CD14-positive monocyte (primary cell): ENCODE data around the gene MLXIP. TPM values are rescaled to one million over a fixed set of nuclear protein-coding genes. Genes with fewer than 3 reads are reported as not detected.
A peak's percentile ranks its signal among the peaks of the same experiment; 100 is the strongest.

ENCODE experiments used
- DNase-seq, 3 donors: peaks; one replicate each; pipeline ENCODE4 v3.0.0-alpha.2; 2011 to 2022
- H2AFZ ChIP-seq: 2 replicates; pipeline ENCODE4 v1.6.0; 2012; ENCODE audit warnings: mild to moderate bottlenecking, low read depth, low read length, inconsistent platforms; ENCODE audit not compliant: insufficient read depth, poor library complexity, severe bottlenecking
- H3K27ac ChIP-seq, 2 donors: 1 replicate in 1 of 2; 2 replicates in 1 of 2; pipeline ENCODE4 v1.5.1; 2012 to 2013; ENCODE audit warnings: low read length in 2 of 2, control low read depth in 1 of 2, inconsistent platforms in 1 of 2, low read depth in 1 of 2, mild to moderate bottlenecking in 1 of 2
- H3K27me3 ChIP-seq, 2 donors: one replicate each; pipeline versions ENCODE4 v1.6.0 to v1.6.1; 2011 to 2013; ENCODE audit warnings: low read length in 2 of 2; ENCODE audit not compliant: control insufficient read depth in 2 of 2, insufficient read depth in 2 of 2
- H3K36me3 ChIP-seq, 2 donors: replicated peaks in 1 of 2; 1 replicate in 1 of 2; 2 replicates in 1 of 2; pipeline versions ENCODE4 v1.5.1 to v1.6.1; 2012 to 2013; ENCODE audit warnings: low read length in 2 of 2, control low read depth in 1 of 2, inconsistent platforms in 1 of 2, mild to moderate bottlenecking in 1 of 2; ENCODE audit not compliant: insufficient read depth in 2 of 2, control insufficient read depth in 1 of 2
- H3K4me1 ChIP-seq, 2 donors: 1 replicate in 1 of 2; 2 replicates in 1 of 2; pipeline versions ENCODE4 v1.5.1 to v1.6.1; 2012 to 2013; ENCODE audit warnings: low read length in 2 of 2, control low read depth in 1 of 2, inconsistent platforms in 1 of 2, mild to moderate bottlenecking in 1 of 2, moderate library complexity in 1 of 2; ENCODE audit not compliant: insufficient read depth in 2 of 2, control insufficient read depth in 1 of 2
- H3K4me2 ChIP-seq: replicated peaks from 2 replicates; pipeline ENCODE3; 2012; ENCODE audit warnings: low read length, moderate library complexity, mild to moderate bottlenecking; ENCODE audit not compliant: poor library complexity, severe bottlenecking; ENCODE audit errors: extremely low read depth
- H3K4me3 ChIP-seq, 3 experiments: fragments of 200-600 bp in 1 of 3; sonication (generic) in 1 of 3; replicated peaks in 1 of 3; 1 replicate in 2 of 3; 2 replicates in 1 of 3; pipeline ENCODE4 v1.5.1; 2011 to 2013; ENCODE audit warnings: low read length in 3 of 3, mild to moderate bottlenecking in 3 of 3, control low read depth in 2 of 3, low read depth in 2 of 3, inconsistent platforms in 1 of 3, moderate library complexity in 1 of 3
- H3K79me2 ChIP-seq: 2 replicates; pipeline ENCODE4 v1.6.0; 2012; ENCODE audit warnings: mild to moderate bottlenecking, control low read depth, inconsistent platforms, low read length, moderate library complexity; ENCODE audit not compliant: insufficient read depth
- H3K9ac ChIP-seq: 2 replicates; pipeline ENCODE4 v1.6.0; 2017; ENCODE audit warnings: low read length, mild to moderate bottlenecking; ENCODE audit not compliant: insufficient read depth, poor library complexity, severe bottlenecking
- H3K9me3 ChIP-seq, 2 donors: replicated peaks in 1 of 2; 1 replicate in 1 of 2; 2 replicates in 1 of 2; pipeline versions ENCODE4 v1.5.1 to v1.6.1; 2012 to 2013; ENCODE audit warnings: low read length in 2 of 2, control low read depth in 1 of 2; ENCODE audit not compliant: control insufficient read depth in 1 of 2, insufficient read depth in 1 of 2
- H4K20me1 ChIP-seq: 2 replicates; pipeline ENCODE4 v1.6.0; 2012; ENCODE audit warnings: mild to moderate bottlenecking, low read length, control low read depth, moderate library complexity; ENCODE audit not compliant: insufficient read depth
- H3K27ac Mint-ChIP-seq, 7 donors: one replicate each; pipeline ENCODE4 v1.8.0; 2020; ENCODE audit warnings: mild to moderate bottlenecking in 7 of 7, mixed read lengths in 7 of 7, moderate library complexity in 6 of 7, inconsistent platforms in 2 of 7
- H3K27me3 Mint-ChIP-seq, 3 donors: one replicate each; pipeline ENCODE4 v1.8.0; 2021 to 2022; ENCODE audit warnings: low read depth in 3 of 3, mild to moderate bottlenecking in 3 of 3, mixed read lengths in 3 of 3, moderate library complexity in 3 of 3, inconsistent platforms in 1 of 3
- H3K36me3 Mint-ChIP-seq, 2 donors: one replicate each; pipeline ENCODE4 v1.8.0; 2020; ENCODE audit warnings: mixed read lengths in 2 of 2, inconsistent platforms in 1 of 2, mild to moderate bottlenecking in 1 of 2
- H3K4me1 Mint-ChIP-seq: one replicate; pipeline ENCODE4 v1.8.0; 2020; ENCODE audit warnings: mild to moderate bottlenecking, mixed read lengths
- H3K4me3 Mint-ChIP-seq, 2 donors: one replicate each; pipeline ENCODE4 v1.8.0; 2020; ENCODE audit warnings: mild to moderate bottlenecking in 2 of 2, mixed read lengths in 2 of 2, moderate library complexity in 1 of 2
- H3K9me3 Mint-ChIP-seq, 7 donors: one replicate each; pipeline ENCODE4 v1.8.0; 2020 to 2022; ENCODE audit warnings: mixed read lengths in 7 of 7, mild to moderate bottlenecking in 6 of 7, moderate library complexity in 6 of 7, inconsistent platforms in 2 of 7
- CTCF ChIP-seq: fragments of 200-600 bp; IDR thresholded peaks from one replicate; pipeline ENCODE4 v1.8.0; 2022; ENCODE audit warnings: antibody characterized with exemption, mild to moderate bottlenecking
- WGBS: methylation state at CpG from one replicate; pipeline ENCODE4 v1.1.5; 2013; ENCODE audit warnings: missing lambda C conversion rate; ENCODE audit not compliant: insufficient coverage; 5-methylcytosine and 5-hydroxymethylcytosine counted together
- intact Hi-C, 2 donors: fragments of 100-400 bp; cut with micrococcal nuclease; formaldehyde crosslinking; loops; one replicate each; pipeline versions ENCODE4 v1.15.0 to v1.15.1; 2023
- polyA plus RNA-seq, 3 donors: library from polyadenylated mRNA; depleted of rRNA in 1 of 3; unstranded in 2 of 3; stranded (reverse) in 1 of 3; fragments of 300-500 nt in 2 of 3; fragments of >200 nt in 1 of 3; fragmentation: Illumina TruSeq in 2 of 3; gene quantifications; 1 replicate in 2 of 3; 2 replicates in 1 of 3; pipeline ENCODE4 v1.2.3, GENCODE V29; 2012 to 2021

MLXIP gene
- polyA plus RNA-seq, 3 donors, result 4.5 to 44.8 (median 4.6) TPM

DNA sequence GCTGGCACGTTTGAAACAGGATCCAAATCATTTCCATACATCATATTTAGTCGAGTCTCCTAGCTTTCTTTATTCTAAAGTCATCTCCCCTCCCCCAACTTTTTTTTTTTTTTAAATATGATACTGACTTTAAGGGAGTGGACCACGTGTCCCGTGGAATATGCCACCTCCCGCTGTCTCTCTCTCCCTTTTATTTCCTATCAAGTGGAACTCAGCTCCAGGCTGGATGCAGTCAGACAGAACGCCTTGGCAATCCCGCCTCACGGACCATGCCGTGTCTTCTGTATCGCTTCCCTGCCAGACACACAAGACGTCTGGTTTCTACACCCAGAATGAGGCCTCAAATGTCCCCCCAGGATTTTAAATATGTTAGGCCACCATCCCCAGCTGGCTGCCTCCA lies 35.6 kb upstream of the MLXIP start:
- Mint-ChIP-seq H3K36me3 (peaks cover 0 to 46% of the 10 kb centered on the region in 2 donors), H3K4me1 (no peaks in the 10 kb centered on the region), H3K27me3 (peaks cover 0 to 3% (median 2%) of the 10 kb centered on the region in 3 donors), H3K4me3 (no peak overlapping the region), H3K9me3 (no peaks in the 10 kb centered on the region), H3K27ac (peak overlapping the region in 1 of 7 donors; percentile 63)
- Histone ChIP-seq H3K4me3 (no peak overlapping the region), H3K9ac (no peak overlapping the region), H2AFZ (no peak overlapping the region), H3K27ac (no peak overlapping the region), H3K4me2 (no peak overlapping the region), H3K4me1 (no peaks in the 10 kb centered on the region), H3K9me3 (no peaks in the 10 kb centered on the region), H3K36me3 (no peaks in the 10 kb centered on the region), H3K27me3 (no peaks in the 10 kb centered on the region), H4K20me1 (no peaks in the 10 kb centered on the region), H3K79me2 (no peaks in the 10 kb centered on the region)
- DNase-seq, result no peak
- no peak for TF ChIP-seq CTCF
- WGBS, result 97% methylated on average over 8 of the region's 11 CpGs
- intact Hi-C loops, result no loop called here

DNA sequence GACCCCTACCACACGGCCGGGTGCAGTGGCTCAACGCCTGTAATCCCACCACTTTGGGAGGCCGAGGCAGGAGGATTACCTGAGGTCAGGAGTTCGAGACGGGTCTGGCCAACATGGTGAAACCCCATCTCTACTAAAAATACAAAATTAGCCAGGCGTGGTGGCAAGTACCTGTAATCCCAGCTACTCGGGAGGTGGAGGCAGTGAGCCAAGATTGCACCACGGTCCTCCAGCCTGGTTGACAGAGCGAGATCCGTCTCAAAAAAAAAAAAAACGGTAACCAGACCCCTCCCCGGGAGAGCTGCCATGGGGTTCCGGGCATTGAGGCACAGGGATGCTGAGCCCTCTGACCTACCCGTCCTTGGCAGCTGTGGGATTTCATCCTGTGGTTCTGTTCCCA lies 35.1 kb upstream of the MLXIP start:
- Histone ChIP-seq H3K9ac (no peak overlapping the region), H3K27ac (no peak overlapping the region), H3K79me2 (no peaks in the 10 kb centered on the region), H2AFZ (no peak overlapping the region), H3K36me3 (no peaks in the 10 kb centered on the region), H4K20me1 (no peaks in the 10 kb centered on the region), H3K4me2 (no peak overlapping the region), H3K4me3 (no peak overlapping the region), H3K4me1 (no peaks in the 10 kb centered on the region), H3K27me3 (no peaks in the 10 kb centered on the region), H3K9me3 (no peaks in the 10 kb centered on the region)
- WGBS, result 97% methylated on average over 15 of the region's 15 CpGs
- TF ChIP-seq CTCF, result no peak
- no peak for DNase-seq
- Mint-ChIP-seq H3K9me3 (no peaks in the 10 kb centered on the region), H3K4me1 (no peaks in the 10 kb centered on the region), H3K36me3 (peaks cover 0 to 49% of the 10 kb centered on the region in 2 donors), H3K27me3 (peaks cover 0 to 3% (median 2%) of the 10 kb centered on the region in 3 donors), H3K4me3 (no peak overlapping the region), H3K27ac (no peak overlapping the region)
- intact Hi-C loops, result no loop called here
